T-helper 9 cell (primary cell): ENCODE results near the gene MRGPRF.
A peak's percentile ranks its signal among the peaks of the same experiment; 100 is the strongest.

ENCODE experiments used
- DNase-seq: peaks from one replicate; pipeline ENCODE4 v3.0.0-alpha.2; 2020

The MRGPRF gene

DNA sequence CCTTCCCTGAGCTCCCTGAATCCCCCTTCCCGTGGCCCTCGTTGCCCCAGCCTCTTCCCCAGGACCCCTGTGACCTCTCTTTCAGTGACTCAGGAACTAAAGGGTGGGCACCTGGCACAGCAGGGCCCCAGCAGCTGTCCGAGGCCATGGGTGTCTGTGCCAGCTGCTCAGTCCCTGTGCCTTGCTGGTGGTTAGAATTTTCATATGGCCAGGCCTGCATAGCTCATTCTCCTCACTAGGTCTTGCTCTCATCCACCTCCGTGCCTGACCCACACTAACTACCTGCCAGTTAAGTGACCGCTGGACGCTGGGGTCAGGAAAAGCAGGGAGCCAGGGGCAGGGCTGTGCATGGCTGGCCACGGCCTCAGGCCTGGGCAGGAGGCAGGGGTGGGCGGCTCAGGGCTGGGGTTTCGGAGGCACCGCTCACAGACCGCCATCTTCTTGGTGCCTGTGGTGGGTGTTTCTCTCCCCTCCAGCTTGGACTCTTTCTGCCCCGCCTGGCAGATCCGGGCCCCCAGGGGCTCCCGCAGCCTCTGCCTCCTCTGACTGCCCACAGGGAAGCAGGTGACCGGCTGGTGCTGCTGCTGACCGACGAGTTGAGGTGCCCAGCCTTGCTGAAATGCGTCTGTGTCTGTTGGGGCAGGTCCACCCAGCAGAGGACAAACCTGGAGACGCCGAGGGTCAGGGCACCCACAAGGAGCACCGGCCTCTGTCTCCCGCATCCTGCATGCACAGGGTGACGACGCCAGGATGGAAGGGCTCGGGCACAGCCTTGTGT lies 52.6 kb downstream of the MRGPRF start:
- no peak for DNase-seq

DNA sequence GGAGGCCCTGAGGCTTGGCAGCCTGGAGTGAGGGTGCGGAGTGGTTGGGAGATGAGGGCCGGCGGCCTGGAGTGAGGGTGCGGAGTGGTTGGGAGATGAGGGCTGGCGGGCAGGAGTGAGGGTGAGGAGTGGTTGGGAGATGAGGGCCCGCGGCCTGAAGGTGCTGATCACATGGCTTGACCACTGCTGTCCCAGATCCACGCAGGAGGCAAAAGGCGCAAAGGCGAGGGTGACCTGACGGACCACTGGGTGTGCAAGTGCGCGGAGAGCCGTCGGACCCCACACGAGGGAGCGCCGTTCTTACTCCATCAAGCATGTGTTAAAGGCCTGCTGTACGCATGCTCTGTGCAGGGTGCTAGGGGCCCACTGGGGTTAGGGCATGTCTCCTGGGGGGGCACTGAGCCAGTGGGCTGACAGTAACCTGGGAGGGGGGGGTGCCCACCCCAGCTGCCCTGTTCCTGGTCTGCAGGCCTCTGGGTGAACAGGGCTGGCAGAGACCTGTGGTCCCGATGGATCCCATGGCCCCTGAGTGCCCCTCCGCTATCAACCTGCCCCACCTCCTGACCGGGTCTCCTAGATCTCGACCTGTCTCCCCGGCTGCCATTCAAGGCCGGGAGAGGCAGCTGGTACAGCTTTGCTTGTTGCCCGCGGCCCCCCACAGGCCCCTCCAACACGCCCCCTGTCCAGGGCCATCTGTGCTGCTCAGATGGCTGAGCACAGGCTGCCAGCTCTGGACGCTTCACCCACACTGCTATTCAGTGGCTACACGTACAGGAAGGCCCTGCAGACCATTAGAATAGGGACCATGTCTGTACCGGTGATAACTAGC lies 53.4 kb downstream of the MRGPRF start:
- DNase-seq, result no peak

DNA sequence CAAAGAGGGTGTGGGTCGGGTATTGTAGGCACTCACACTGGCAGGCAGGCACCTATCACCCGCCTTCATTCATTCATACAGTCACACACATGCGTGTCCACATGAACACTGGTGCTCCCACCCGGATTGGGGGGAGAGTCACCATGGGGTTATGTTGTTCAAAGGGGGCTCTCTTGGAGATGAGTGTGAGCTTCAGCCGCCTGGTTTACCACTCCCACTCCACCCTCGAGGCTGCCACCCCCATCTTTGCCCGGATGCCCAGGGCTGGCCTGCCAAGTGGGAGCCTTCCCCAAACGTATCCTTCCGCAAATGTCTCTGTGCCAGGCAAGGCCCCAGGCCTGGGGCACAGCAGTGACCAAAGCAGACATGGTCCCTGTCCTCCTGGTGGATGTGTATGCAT lies 54.8 kb downstream of the MRGPRF start:
- DNase-seq, result no peak

DNA sequence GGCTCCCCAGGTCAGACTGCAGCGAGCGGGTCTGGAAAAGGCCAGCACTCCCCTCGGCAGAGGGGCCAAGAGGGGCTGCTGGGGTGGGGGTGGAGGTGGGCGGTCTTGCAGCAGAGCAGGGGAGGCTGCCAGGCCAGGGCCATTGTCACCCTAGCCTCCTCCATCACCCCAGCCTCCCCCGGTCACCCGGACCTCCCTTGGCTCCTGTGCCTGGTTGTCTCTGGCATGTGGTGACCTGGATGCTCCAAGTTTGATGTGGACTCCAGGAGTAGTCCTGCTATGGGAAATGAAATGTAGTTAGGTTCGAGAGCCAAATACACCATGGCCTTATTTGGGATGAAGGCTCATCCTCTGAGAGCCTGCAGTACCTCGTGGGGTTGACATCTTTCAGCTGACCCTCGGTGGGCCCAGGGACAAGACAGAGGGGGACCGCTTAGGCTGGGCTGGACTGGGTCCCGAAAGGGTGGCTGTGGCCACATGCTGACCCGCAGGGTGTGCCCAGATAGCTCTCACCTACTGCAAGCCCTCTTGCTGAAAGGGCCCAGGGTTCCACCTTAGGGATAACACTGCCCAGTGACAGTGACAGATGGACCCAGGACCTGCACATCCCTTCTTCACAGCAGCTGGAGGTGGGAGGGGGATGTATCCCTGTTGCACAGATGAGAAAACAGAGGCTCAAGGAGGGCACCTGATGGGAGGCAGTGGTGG lies 56.3 kb downstream of the MRGPRF start:
- no peak for DNase-seq

DNA sequence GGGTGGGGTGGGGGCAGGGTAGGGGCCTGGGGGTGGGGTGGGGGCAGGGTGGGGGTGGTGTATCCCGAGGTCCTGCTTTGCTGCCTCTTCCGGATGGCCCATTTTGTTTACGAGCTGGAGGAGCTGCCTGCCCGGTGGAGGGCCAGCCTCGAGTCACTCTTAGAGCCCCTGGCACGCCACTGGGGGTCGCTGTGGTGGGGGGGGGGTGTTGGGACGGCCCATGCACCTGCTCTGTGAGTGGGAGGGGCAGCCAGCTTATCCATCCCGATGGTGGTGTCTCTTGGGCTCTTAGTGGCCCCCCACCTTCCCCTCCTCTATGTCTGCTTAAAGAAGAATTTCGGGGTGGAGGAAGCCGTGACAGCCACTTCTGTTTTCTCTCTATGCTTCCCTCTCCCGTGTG lies 56.9 kb downstream of the MRGPRF start:
- DNase-seq, result peak; percentile 52

DNA sequence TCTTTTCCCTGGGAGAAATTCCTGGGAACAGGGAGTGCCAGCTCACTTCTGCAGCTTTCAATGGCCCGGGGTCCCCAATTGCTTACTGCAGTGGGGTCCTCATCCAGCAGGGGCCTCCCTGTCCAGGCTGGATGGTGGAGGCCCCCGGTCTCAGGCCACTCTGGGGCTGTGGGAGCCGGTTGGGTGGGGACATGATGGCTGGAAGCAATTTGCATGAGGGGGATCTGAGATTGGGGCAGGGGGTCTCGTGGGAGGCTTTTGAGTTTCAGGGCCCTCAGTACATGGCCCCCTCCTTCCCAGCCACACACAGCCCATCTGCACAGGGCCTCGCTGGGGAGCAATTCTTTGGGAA lies 57.5 kb downstream of the MRGPRF start:
- no peak for DNase-seq

DNA sequence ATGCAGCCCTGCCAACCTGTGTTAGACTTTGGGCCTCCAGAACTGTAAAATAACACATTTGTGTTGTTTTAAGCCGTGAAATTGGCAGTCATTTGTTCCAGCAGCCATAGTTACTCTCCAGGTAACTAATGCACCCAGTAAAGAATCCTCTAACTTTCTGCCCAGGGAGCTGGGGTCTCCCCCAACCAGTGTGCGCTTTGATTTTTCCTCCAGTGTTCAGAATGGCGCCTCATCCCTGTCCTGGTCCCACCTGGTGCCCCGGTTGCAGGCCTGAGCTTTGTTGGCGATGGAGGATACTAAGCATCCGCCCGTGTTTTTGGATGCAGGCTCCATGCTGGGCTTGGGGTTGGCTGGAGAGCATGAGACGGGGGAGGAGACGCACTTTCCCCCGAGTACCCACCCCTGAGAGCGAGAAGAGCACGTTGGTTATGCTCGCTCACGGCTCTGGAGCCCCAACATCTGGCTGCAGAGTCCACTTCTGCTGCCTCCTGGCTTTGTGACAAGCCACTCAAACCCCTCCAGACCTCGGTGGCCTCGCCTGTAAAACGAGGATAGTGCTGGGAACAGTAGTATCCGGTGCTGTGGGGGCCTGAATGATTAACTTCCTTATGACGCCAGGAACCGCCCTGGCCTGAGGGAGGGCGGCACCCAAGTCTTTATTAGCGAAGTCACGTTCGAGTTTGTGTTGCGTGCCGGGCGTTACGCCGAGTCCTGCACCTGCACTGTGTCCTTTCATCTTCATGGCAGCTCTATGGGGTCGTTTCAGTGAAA lies 58.0 kb downstream of the MRGPRF start:
- DNase-seq, result no peak
